ENCODE data around the gene TSEN54. TPM values are rescaled to one million over a fixed set of nuclear protein-coding genes. Genes with fewer than 3 reads are reported as not detected.
"Not testable (repeated sequence)": the region's sequence is repeated elsewhere in the genome, so short reads cannot be mapped to it uniquely, and the experiment has no call there.

TSEN54 gene
- total RNA-seq (2014; rRNA removed; shearing (Covaris generic); ENCODE audit: low replicate concordance), result 53.3 and 78.0 TPM in 2 replicates

GRCh38 chr17:75516255-75516618 lies at the start of gene TSEN54:
Gene TSEN54, plus strand, starts transcription at chr17:75516528. Its CDS starts 33 bp downstream, at chr17:75516561.
- DNase-seq (ENCODE audit: low read depth), result peak; percentile 79
- in situ Hi-C loops (cut with HindIII; ENCODE audit: low pct_unique_long_range_greater_than_20kb, low sequenced_read_pairs), result no loop called here

- in situ Hi-C loops (cut with HindIII; ENCODE audit: low pct_unique_long_range_greater_than_20kb, low sequenced_read_pairs), result no loop called here
- DNase-seq (ENCODE audit: low read depth), result no peak
Observed at GRCh38 chr17:75468291-75468754, 48.0 kb upstream of the TSEN54 start.

- DNase-seq (ENCODE audit: low read depth), result no peak
- in situ Hi-C loops (cut with HindIII; ENCODE audit: low pct_unique_long_range_greater_than_20kb, low sequenced_read_pairs), result no loop called here
Observed at GRCh38 chr17:75468779-75469373, 47.5 kb upstream of the TSEN54 start.

DNA sequence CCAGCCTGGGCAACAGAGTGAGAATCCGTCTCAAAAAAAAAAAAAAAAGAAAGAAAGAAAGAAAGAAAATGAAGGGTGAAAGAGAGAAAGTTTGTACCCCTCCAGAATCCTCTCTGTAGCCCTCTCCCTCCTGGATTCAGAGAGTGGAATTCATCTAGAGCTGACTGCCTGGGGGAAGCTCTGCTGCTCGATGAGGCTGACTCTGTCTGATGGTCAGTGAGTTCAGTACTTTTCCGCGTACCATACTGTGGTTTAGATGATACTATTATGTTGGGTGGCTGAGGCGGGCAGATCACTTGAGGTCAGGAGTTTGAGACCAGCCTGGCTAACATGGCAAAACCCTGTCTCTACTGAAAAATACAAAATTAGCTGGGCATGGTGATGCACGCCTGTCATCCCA lies 45.1 kb upstream of the TSEN54 start:
- DNase-seq (ENCODE audit: low read depth), result no peak
- in situ Hi-C loops (cut with HindIII; ENCODE audit: low pct_unique_long_range_greater_than_20kb, low sequenced_read_pairs), result no loop called here

DNA sequence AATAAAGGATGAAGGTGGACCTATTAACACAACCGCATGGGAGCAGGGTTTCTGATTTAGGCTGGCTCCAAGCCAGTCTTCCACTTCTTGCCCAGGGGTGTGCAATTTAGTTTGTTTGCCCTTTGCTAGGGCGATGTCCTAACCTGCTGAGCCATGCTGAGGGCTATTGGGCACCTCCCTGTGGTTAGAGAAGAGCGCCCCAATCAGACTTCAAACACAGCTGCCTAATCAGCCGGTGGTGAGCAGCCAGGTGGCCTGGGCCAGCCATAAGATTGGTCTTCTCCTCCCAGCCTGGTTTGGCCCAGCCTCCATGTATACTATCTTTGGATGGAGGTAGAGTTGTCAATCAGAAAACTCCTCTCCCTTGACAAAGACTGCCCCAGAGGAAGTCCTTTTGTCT lies 44.2 kb upstream of the TSEN54 start:
- in situ Hi-C loops (cut with HindIII; ENCODE audit: low pct_unique_long_range_greater_than_20kb, low sequenced_read_pairs), result no loop called here
- DNase-seq (ENCODE audit: low read depth), result no peak

DNA sequence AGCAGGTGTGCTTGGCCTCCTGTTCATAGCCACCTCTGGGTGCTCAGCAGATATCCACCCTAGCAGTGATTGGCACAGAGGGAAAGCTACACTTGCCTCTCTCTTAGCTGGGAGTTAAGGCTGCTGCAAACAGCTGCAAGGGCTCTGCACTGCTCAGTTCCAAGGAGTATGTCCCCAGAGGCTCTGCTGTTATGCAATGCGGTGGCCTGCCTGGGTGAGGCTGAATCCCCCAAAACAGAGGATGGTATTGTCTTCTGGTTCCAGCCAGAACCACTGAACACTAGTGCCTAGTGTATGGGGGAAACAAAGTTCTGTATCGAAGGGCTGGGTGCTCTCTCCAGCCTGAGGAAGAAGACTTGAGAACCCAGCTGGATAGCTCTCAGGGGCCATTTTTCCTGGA lies 43.1 kb upstream of the TSEN54 start:
- DNase-seq (ENCODE audit: low read depth), result no peak
- in situ Hi-C loops (cut with HindIII; ENCODE audit: low pct_unique_long_range_greater_than_20kb, low sequenced_read_pairs), result no loop called here

GRCh38 chr17:75474736-75475135 lies 41.6 kb upstream of the TSEN54 start:
- in situ Hi-C loops (cut with HindIII; ENCODE audit: low pct_unique_long_range_greater_than_20kb, low sequenced_read_pairs), result no loop called here
- no peak for DNase-seq (ENCODE audit: low read depth)

DNA sequence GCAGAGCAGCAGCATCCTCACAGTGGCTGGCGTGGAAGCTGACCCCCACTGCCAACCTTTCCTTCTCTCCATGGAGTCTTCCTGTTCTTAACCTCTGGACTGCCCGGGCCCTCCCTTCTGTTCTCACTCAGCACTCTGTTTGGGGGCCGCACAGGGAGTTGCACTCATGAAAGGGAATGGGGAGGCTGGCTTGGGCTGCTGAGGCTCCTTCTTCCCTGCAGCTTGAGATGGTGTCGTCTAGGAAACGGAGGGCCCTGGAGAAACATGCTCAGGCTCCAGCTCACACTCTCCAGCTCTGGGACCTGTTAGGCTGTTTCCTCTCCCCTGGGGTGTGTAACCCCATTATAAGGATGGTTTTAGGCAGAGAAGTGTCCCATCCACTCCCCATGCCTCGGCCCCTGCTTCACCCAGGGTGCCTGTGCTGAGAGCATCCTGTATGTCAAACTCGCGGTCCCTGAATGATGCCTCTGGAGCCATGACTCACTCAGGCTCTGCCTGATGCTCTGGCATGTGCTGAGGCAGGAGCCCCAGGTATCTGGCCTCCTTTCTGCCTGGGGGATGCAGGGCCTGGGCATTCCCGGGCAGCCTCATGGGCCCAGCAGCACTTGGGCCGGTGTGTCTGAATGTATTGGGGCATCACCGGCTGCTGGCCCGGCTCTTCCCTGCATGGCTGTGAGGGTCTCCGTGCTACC lies 41.0 kb upstream of the TSEN54 start:
- in situ Hi-C loops (cut with HindIII; ENCODE audit: low pct_unique_long_range_greater_than_20kb, low sequenced_read_pairs), result no loop called here
- DNase-seq (ENCODE audit: low read depth), result no peak

DNA sequence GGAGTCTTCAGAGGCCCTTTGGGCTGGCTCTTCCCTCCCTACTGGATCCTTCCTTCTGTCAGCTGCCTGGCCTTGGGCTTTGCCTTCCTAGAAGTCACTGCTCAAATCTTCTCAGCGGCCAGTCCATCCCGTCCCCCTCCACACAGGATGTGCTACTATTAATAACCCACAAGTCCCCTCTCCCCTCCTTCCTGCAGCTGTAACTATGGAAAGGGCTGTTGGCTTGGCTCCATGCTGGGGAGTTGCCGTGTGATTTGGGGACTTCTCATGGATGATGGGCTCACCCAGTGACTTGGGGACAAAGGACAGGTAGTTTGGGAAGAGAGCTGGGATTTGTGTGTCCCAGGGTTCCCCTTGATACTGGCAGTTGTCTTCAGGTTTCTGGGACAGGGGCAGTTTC lies 40.5 kb upstream of the TSEN54 start:
- in situ Hi-C loops (cut with HindIII; ENCODE audit: low pct_unique_long_range_greater_than_20kb, low sequenced_read_pairs), result no loop called here
- no peak for DNase-seq (ENCODE audit: low read depth)

- no peak for DNase-seq (ENCODE audit: low read depth)
- in situ Hi-C loops (cut with HindIII; ENCODE audit: low pct_unique_long_range_greater_than_20kb, low sequenced_read_pairs), result no loop called here
Observed at GRCh38 chr17:75476271-75476671, 40.1 kb upstream of the TSEN54 start.

GRCh38 chr17:75476752-75477489 lies 39.4 kb upstream of the TSEN54 start:
- in situ Hi-C loops (cut with HindIII; ENCODE audit: low pct_unique_long_range_greater_than_20kb, low sequenced_read_pairs), result no loop called here

DNA sequence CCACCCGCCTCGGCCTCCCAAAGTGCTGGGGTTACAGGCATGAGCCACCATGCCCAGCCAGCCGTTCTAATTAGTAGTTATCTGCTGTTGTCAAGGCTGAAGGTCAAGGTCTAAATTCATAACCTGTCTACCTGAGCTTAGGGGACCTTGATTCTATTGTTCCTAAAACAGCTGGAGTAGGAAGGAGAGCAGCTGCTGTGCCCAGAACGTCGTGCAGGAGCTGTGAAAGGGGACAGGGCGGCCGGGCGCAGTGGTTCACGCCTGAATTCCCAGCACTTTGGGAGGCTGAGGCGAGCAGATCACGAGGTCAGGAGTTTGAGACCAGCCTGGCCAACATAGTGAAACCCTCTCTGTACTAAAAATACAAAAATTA lies 38.9 kb upstream of the TSEN54 start:
- DNase-seq (ENCODE audit: low read depth); in situ Hi-C loops (cut with HindIII; ENCODE audit: low pct_unique_long_range_greater_than_20kb, low sequenced_read_pairs): not testable (repeated sequence)

More at GRCh38 chr17:75476752-75477489, 39.4 kb upstream of the TSEN54 start:
- no peak for DNase-seq (ENCODE audit: low read depth)

DNA sequence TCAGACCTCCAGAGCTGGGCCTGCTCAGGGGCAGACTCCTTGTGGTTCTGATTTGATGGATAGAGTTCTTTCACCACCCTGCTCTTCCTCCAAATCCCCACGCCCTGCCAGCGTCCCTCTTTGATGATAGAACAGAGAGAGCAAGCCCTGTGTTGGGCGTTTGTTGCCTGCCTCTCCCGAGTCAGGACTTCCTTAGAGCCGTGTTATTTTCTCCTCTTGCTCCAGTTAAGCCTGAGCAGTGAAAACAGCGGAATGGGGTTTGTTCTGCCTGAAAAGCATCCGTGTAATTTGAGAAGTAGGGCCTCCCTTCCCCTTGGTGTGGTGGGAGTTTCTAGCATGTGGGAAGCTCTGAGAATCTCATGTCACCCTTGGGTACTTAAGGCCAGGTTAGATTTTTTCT lies 37.8 kb upstream of the TSEN54 start:
- in situ Hi-C loops (cut with HindIII; ENCODE audit: low pct_unique_long_range_greater_than_20kb, low sequenced_read_pairs), result no loop called here
- no peak for DNase-seq (ENCODE audit: low read depth)

DNA sequence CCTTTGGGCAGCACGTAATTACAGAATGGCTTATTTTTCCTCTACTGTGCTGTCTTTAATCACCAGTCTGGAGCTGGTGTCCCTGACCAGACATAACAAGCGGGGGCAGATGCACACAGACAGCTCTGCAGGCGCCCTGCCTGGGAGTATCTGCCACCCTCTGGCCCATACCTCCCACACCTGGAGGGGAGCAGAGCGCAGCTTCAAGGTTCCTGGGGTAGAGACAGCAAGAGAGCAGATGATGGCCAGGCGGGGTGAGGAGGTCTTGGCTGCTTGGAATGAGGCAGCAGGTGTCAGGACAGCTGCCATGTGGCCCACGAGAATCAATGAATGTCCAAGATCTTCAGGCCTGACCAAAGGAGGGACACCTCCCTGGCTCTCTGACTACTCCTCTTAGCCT lies 36.0 kb upstream of the TSEN54 start:
- in situ Hi-C loops (cut with HindIII; ENCODE audit: low pct_unique_long_range_greater_than_20kb, low sequenced_read_pairs), result no loop called here
- DNase-seq (ENCODE audit: low read depth), result no peak

DNA sequence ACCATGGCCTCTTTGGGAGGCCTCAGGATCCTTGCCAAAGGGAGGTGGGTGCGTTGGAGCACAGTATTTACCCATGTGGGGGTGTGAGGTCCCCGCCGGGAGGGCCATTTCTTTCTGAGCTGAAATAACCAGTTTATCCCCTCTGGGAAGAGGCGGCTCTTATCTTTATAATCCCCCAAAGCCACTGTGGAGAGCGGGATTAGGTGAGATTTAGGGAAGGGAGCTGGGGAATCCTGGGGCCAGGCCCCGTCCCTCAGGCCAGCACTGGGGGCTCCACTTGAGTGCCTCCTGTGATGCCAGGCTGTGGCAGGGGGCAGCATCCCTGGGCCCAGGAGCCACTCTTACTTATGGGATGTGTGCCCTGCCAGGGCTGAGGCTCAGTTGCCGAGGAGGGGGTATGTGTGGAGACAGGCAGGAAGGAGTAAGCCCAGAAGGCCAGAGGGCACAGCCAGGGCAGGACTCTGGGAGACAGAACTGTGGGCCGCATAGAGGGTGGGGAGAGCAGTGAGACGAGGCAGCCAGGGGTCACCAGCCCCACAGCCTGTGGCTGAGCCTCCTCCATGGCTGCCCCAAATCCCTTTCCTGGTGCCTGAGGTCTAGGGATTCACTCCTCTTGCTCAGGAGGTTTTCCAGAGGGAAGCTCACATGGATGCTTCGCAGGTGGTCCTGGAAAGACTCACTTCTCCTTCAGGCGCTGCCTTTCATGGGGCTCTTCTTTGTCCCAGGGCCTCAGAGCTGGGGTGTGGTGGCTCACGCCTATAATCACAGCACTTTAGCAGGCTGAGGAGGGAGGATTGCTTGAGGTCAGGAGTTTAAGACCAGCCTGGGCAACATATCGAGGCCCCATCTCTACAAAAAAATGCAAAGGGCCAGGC lies 34.9 kb upstream of the TSEN54 start:
- in situ Hi-C loops (cut with HindIII; ENCODE audit: low pct_unique_long_range_greater_than_20kb, low sequenced_read_pairs), result no loop called here
- no peak for DNase-seq (ENCODE audit: low read depth)

DNA sequence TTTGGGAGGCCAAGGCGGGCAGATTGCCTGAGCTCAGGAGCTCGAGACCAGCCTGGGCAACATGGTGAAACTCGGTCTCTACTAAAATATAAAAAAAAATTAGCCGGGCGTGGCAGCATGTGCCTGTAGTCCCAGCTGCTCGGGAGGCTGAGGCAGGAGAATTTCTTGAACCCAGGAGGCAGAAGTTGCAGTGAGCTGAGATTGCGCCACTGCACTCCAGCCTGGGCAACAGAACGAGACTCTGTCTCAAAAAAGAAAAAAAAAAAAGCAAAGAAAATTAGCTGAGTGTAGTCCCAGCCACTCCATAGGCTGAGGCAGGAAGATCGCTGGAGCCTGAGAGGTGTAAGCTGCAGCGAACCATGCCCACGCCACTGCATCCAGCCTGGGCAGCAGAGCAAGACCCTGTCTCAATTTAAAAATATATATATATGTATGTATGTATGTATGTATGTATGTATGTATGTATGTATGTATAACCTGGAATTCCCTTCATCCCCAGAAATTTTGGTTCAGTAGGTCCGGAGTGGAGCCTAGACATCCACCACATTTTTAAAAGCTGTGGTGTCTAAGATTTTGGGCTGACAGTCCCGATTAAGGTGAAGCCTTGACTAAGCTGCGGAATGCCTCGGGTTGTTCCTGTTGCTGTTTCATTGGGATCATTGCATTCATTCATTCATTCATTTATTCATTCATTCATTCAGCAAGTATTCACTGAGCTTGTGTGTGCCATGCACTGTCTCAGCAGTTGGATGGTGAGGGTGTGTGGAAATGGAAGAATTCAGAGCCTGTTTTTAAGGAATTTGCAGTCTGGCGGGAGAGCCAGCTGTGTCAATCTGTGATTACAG lies 34.0 kb upstream of the TSEN54 start:
- no peak for DNase-seq (ENCODE audit: low read depth)
- in situ Hi-C loops (cut with HindIII; ENCODE audit: low pct_unique_long_range_greater_than_20kb, low sequenced_read_pairs), result no loop called here

DNA sequence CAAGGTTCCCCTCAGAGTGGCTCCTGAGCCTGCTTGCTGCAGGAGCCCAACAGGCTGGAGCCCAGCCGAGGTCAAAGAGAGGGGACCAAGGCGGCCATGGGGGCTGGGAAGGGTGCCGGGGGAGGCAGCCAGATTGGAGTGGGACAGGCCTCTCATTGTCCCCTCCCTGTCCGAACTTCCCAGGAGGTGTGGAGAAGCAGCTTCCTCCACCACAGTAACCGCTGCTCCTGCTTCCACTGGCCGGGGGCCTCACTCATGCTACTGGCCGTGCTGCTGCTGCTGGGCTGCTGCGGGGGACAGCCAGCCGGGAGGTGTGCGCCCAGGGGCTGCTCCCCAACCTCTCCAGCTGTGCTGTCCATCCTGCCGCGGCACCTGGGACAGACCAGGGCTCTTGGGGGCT lies 30.6 kb upstream of the TSEN54 start:
- DNase-seq (ENCODE audit: low read depth), result no peak
- in situ Hi-C loops (cut with HindIII; ENCODE audit: low pct_unique_long_range_greater_than_20kb, low sequenced_read_pairs), result no loop called here

DNA sequence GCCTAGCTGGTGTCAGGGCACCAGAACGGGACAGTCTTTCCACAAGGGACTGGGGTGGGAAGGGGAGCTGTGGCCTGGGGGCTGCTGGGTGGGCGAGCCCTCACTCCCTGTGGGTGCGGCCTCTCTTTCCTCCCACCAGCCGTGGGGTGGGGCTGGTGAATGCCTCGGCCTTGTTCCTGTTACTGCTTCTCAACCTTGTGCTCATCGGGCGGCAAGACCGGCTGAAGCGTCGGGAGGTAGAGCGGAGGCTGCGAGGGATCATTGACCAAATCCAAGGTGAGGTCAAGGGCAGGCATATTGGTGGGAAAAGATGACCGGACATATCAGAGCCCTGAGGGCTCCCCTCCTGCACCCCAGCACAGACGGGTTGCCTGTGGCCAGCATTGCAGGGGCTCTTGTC lies 30.2 kb upstream of the TSEN54 start:
- no peak for DNase-seq (ENCODE audit: low read depth)
- in situ Hi-C loops (cut with HindIII; ENCODE audit: low pct_unique_long_range_greater_than_20kb, low sequenced_read_pairs), result no loop called here
